Activated CD4-positive, CD25-positive, alpha-beta regulatory T cell treated with anti-CD3 and anti-CD28 coated beads, Interleukin-2, amount 50 U/mL, for 72 hours (primary cell): ENCODE results near the gene ZNF562.
"Not testable (repeated sequence)": the region's sequence is repeated elsewhere in the genome, so short reads cannot be mapped to it uniquely, and the experiment has no call there.

Source experiments
- DNase-seq: peaks from one replicate; pipeline ENCODE4 v3.0.0; 2021

Gene ZNF562

GRCh38 chr19:9674663-9675357, at the start of gene ZNF562:
Gene ZNF562 (minus strand): TSS chr19:9675100. CDS start chr19:9660744, 14,356 bp downstream.
- DNase-seq = peak; percentile 88

GRCh38 chr19:9724157-9724556, 49.3 kb upstream of the ZNF562 start:
- no peak for DNase-seq

GRCh38 chr19:9721861-9722260, 47.0 kb upstream of the ZNF562 start:
- no peak for DNase-seq

GRCh38 chr19:9720541-9720940, 45.6 kb upstream of the ZNF562 start:
- DNase-seq = no peak

GRCh38 chr19:9711815-9712214, 36.9 kb upstream of the ZNF562 start:
- DNase-seq = no peak

- no peak for DNase-seq
Observed at GRCh38 chr19:9709305-9709704, 34.4 kb upstream of the ZNF562 start.

- DNase-seq = no peak
Observed at GRCh38 chr19:9705836-9706235, 30.9 kb upstream of the ZNF562 start.

GRCh38 chr19:9702186-9702585, 27.3 kb upstream of the ZNF562 start:
- DNase-seq = no peak

GRCh38 chr19:9700229-9700981, 25.5 kb upstream of the ZNF562 start:
- DNase-seq = no peak

- DNase-seq = not testable (repeated sequence)
Observed at GRCh38 chr19:9690301-9690700, 15.4 kb upstream of the ZNF562 start.

GRCh38 chr19:9679996-9680395, 5.1 kb upstream of the ZNF562 start:
- DNase-seq = not testable (repeated sequence)

- not testable (repeated sequence) for DNase-seq
Observed at GRCh38 chr19:9675358-9675901, 530 bp upstream of the ZNF562 start.

GRCh38 chr19:9673912-9674662, 813 bp downstream of the ZNF562 start:
- DNase-seq = peak; percentile 46

- DNase-seq = no peak
Observed at GRCh38 chr19:9672893-9673292, 2.0 kb downstream of the ZNF562 start.

GRCh38 chr19:9671655-9672054, 3.2 kb downstream of the ZNF562 start:
- DNase-seq = no peak

GRCh38 chr19:9668544-9668943, 6.4 kb downstream of the ZNF562 start:
- no peak for DNase-seq

- no peak for DNase-seq
Observed at GRCh38 chr19:9667898-9668297, 7.0 kb downstream of the ZNF562 start.

- no peak for DNase-seq
Observed at GRCh38 chr19:9658769-9659168, 16.1 kb downstream of the ZNF562 start.

GRCh38 chr19:9653066-9653555, 21.8 kb downstream of the ZNF562 start:
- not testable (repeated sequence) for DNase-seq

- not testable (repeated sequence) for DNase-seq
Observed at GRCh38 chr19:9651464-9651863, 23.4 kb downstream of the ZNF562 start.

- DNase-seq = no peak
Observed at GRCh38 chr19:9650345-9650744, 24.6 kb downstream of the ZNF562 start.

- no peak for DNase-seq
Observed at GRCh38 chr19:9645472-9645871, 29.4 kb downstream of the ZNF562 start.

- no peak for DNase-seq
Observed at GRCh38 chr19:9644472-9644871, 30.4 kb downstream of the ZNF562 start.
